ENCODE results near the gene KIAA1614.
"Not testable (repeated sequence)": the region's sequence is repeated elsewhere in the genome, so short reads cannot be mapped to it uniquely, and the experiment has no call there.

Gene KIAA1614

DNA sequence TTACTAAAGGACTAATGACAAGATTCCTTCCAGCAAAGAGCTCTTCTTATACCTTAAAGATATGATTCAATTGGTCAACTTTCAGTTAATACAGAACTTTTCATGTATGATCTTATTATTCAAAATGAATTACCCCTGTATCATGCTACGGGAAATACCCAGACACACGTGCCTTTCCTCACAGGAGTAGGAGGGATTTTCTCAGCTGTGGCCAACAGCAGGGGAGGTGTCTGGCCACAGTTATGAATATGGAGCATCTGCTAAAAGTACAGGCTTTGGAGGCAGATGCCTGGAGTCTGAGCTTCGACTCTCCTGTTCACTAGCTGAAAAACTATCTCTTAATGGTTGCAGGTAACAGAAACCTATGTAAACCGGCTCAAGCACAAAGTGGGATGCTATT is 53.6 kb downstream of the KIAA1614 start:
- no peak for TF ChIP-seq EZH2phosphoT487 (IDR thresholded peaks at IDR 0.05; ENCODE audit: low read depth)
- TF ChIP-seq, protein P1, sequence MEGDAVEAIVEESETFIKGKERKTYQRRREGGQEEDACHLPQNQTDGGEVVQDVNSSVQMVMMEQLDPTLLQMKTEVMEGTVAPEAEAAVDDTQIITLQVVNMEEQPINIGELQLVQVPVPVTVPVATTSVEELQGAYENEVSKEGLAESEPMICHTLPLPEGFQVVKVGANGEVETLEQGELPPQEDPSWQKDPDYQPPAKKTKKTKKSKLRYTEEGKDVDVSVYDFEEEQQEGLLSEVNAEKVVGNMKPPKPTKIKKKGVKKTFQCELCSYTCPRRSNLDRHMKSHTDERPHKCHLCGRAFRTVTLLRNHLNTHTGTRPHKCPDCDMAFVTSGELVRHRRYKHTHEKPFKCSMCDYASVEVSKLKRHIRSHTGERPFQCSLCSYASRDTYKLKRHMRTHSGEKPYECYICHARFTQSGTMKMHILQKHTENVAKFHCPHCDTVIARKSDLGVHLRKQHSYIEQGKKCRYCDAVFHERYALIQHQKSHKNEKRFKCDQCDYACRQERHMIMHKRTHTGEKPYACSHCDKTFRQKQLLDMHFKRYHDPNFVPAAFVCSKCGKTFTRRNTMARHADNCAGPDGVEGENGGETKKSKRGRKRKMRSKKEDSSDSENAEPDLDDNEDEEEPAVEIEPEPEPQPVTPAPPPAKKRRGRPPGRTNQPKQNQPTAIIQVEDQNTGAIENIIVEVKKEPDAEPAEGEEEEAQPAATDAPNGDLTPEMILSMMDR (IDR thresholded peaks at IDR 0.05; ENCODE audit: low read depth, low read length) = no peak
- Histone ChIP-seq H3K79me2 (ENCODE audit: low read length) (no peaks in the 10 kb centered on the region), H3K4me1 (ENCODE audit: low read length) (peaks cover 17% of the 10 kb centered on the region), H2AFZ (ENCODE audit: low read depth, low read length) (no peak overlapping the region), H3K9me3 (ENCODE audit: insufficient read depth, low read length) (no peaks in the 10 kb centered on the region), H3K27ac (ENCODE audit: low read length) (no peak overlapping the region), H4K20me1 (ENCODE audit: insufficient read depth, low read length) (peaks cover 22% of the 10 kb centered on the region), H3K36me3 (replicated peaks; ENCODE audit: low read depth, low read length) (peaks cover 26% of the 10 kb centered on the region), H3K9ac (ENCODE audit: low read length) (no peak overlapping the region), H3K27me3 (ENCODE audit: low read depth, low read length) (no peaks in the 10 kb centered on the region), H3K4me2 (ENCODE audit: low read length) (no peak overlapping the region), H3K4me3 (ENCODE audit: low read length) (no peak overlapping the region)

GRCh38 chr1:180966744-180967536 is 54.2 kb downstream of the KIAA1614 start:
- Histone ChIP-seq H3K9ac (ENCODE audit: low read length) (no peak overlapping the region), H3K27ac (ENCODE audit: low read length) (no peak overlapping the region), H3K4me3 (ENCODE audit: low read length) (no peak overlapping the region), H4K20me1 (ENCODE audit: insufficient read depth, low read length) (peaks cover 18% of the 10 kb centered on the region), H2AFZ (ENCODE audit: low read depth, low read length) (no peak overlapping the region), H3K27me3 (ENCODE audit: low read depth, low read length) (no peaks in the 10 kb centered on the region), H3K79me2 (ENCODE audit: low read length) (no peaks in the 10 kb centered on the region), H3K9me3 (ENCODE audit: insufficient read depth, low read length) (no peaks in the 10 kb centered on the region), H3K36me3 (replicated peaks; ENCODE audit: low read depth, low read length) (peaks cover 21% of the 10 kb centered on the region), H3K4me1 (ENCODE audit: low read length) (peaks cover 17% of the 10 kb centered on the region), H3K4me2 (ENCODE audit: low read length) (no peak overlapping the region)
- TF ChIP-seq, protein P1 (IDR thresholded peaks at IDR 0.05; ENCODE audit: low read depth, low read length) = no peak
- no peak for TF ChIP-seq EZH2phosphoT487 (IDR thresholded peaks at IDR 0.05; ENCODE audit: low read depth)

DNA sequence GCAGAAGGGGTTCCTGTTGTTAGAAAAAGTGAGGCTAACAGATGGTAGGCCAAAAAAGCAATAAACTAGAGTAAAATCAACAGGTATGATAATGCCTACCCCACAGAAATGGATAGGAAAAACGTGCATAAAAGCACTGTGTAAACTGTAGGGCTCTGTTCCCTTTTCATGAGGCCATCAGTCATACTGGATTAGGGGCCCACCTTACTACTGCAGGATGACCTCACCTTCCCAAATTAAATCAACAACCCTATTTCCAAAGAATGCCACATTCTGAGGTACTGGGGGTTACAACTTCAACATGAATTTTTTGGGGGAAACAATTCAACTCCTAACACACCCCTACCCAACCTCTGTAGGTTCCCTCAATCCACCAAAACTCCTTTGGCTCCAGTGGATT is 54.9 kb downstream of the KIAA1614 start:
- Histone ChIP-seq H4K20me1 (ENCODE audit: insufficient read depth, low read length) (peaks cover 18% of the 10 kb centered on the region), H3K4me2 (ENCODE audit: low read length) (no peak overlapping the region), H3K9ac (ENCODE audit: low read length) (no peak overlapping the region), H3K4me1 (ENCODE audit: low read length) (peaks cover 17% of the 10 kb centered on the region), H3K36me3 (replicated peaks; ENCODE audit: low read depth, low read length) (peaks cover 25% of the 10 kb centered on the region), H3K4me3 (ENCODE audit: low read length) (no peak overlapping the region), H3K79me2 (ENCODE audit: low read length) (no peaks in the 10 kb centered on the region), H3K27me3 (ENCODE audit: low read depth, low read length) (no peaks in the 10 kb centered on the region), H2AFZ (ENCODE audit: low read depth, low read length) (no peak overlapping the region), H3K27ac (ENCODE audit: low read length) (no peak overlapping the region), H3K9me3 (ENCODE audit: insufficient read depth, low read length) (no peaks in the 10 kb centered on the region)
- TF ChIP-seq, protein P1 (IDR thresholded peaks at IDR 0.05; ENCODE audit: low read depth, low read length) = no peak
- TF ChIP-seq EZH2phosphoT487 (IDR thresholded peaks at IDR 0.05; ENCODE audit: low read depth) = no peak

- not testable (repeated sequence) for H3K79me2 ChIP-seq (ENCODE audit: low read length); H3K9ac ChIP-seq (ENCODE audit: low read length); H3K4me2 ChIP-seq (ENCODE audit: low read length); H2AFZ ChIP-seq (ENCODE audit: low read depth, low read length); H3K4me3 ChIP-seq (ENCODE audit: low read length); H3K27ac ChIP-seq (ENCODE audit: low read length); H3K27me3 ChIP-seq (ENCODE audit: low read depth, low read length); H3K9me3 ChIP-seq (ENCODE audit: insufficient read depth, low read length)
- peaks cover 17% of the 10 kb centered on the region for H3K4me1 ChIP-seq (ENCODE audit: low read length)
- peaks cover 36% of the 10 kb centered on the region for H3K36me3 ChIP-seq (replicated peaks; ENCODE audit: low read depth, low read length)
- peaks cover 18% of the 10 kb centered on the region for H4K20me1 ChIP-seq (ENCODE audit: insufficient read depth, low read length)
Observed at GRCh38 chr1:180968834-180969233, 56.1 kb downstream of the KIAA1614 start.
